HCT116 (cell line): ENCODE results near the gene IFI16. TPM values are rescaled to one million over a fixed set of nuclear protein-coding genes. Genes with fewer than 3 reads are reported as not detected.

Source experiments
- ATAC-seq: fragments of 200-7000 bp; cut with Tn5 transposase; 2 replicates; pipeline ENCODE4 v1.9.1; 2020; ENCODE audit warnings: mild to moderate bottlenecking, moderate library complexity
- BruUV-seq: library from RNA; stranded (reverse); fragments of 400-500 nt; replicated peaks from 2 replicates; lab custom pipeline; 2021; lab: Mats Ljungman, UMichigan
- CTCF ChIA-PET: fragments of 300-600 bp; sonication (Branson Sonifier 250); formaldehyde crosslinking; loops from one replicate; lab custom pipeline; 2021; ENCODE audit warnings: antibody characterized with exemption; lab: Charles Lee
- POLR2A ChIA-PET: fragments of 300-600, 350-600 bp; sonication (Branson Sonifier 250); formaldehyde crosslinking; loops from one replicate; lab custom pipeline; 2021; ENCODE audit warnings: antibody characterized with exemption; lab: Charles Lee
- RAD21 ChIA-PET, 2 experiments: fragments of 300-600 bp; sonication (Branson Sonifier 250); formaldehyde crosslinking; loops; one replicate each; lab custom pipeline; 2023; ENCODE audit warnings: low total read pairs in 2 of 2; ENCODE audit not compliant: uncharacterized antibody in 2 of 2, unreplicated experiment in 2 of 2, low non-redundant PET in 1 of 2; lab: Charles Lee
- DNase-seq: peaks from one replicate; pipeline ENCODE4 v3.0.0-alpha.2; 2010; ENCODE audit warnings: low read depth, low spot score
- H2AFZ ChIP-seq: fragments of 200-600 bp; shearing (Covaris generic), sonication (generic); 2 replicates; pipeline ENCODE4 v1.6.1; 2017; ENCODE audit warnings: low read depth, mixed run types, mixed read lengths, antibody characterized with exemption, low read length; ENCODE audit not compliant: poor library complexity, severe bottlenecking
- H3K27ac ChIP-seq: 2 replicates; pipeline ENCODE4 v1.5.1; 2012; ENCODE audit warnings: low read depth, low read length
- H3K27me3 ChIP-seq: fragments of 200-600 bp; sonication (generic); 2 replicates; pipeline ENCODE4 v1.6.1; 2016; ENCODE audit warnings: mixed run types, low read length, mixed read lengths; ENCODE audit not compliant: insufficient read depth
- H3K36me3 ChIP-seq, 2 experiments: fragments of 200-500 bp in 1 of 2; fragments of 200-600 bp in 1 of 2; sonication (Bioruptor generic) in 1 of 2; sonication (generic) in 1 of 2; 2 replicates each; pipeline versions ENCODE4 v1.5.1 to v1.6.1; 2014 to 2016; ENCODE audit warnings: low read length in 2 of 2, inconsistent platforms in 1 of 2, mixed read lengths in 1 of 2, mixed run types in 1 of 2; ENCODE audit not compliant: insufficient read depth in 2 of 2, control insufficient read depth in 1 of 2
- H3K4me1 ChIP-seq, 2 experiments: fragments of 200-600 bp in 1 of 2; sonication (generic) in 1 of 2; 2 replicates each; pipeline versions ENCODE4 v1.5.1 to v1.6.1; 2012 to 2017; ENCODE audit warnings: low read length in 2 of 2, inconsistent platforms in 1 of 2, mild to moderate bottlenecking in 1 of 2, mixed read lengths in 1 of 2, mixed run types in 1 of 2, moderate library complexity in 1 of 2; ENCODE audit not compliant: insufficient read depth in 2 of 2, control insufficient read depth in 1 of 2
- H3K4me2 ChIP-seq: fragments of 200-600 bp; sonication (generic); 2 replicates; pipeline ENCODE4 v1.6.1; 2017; ENCODE audit warnings: mixed run types, low read length, mixed read lengths
- H3K4me3 ChIP-seq, 2 experiments: fragments of 200-600 bp in 1 of 2; sonication (generic) in 1 of 2; replicated peaks in 1 of 2; 2 replicates each; pipeline ENCODE4 v1.5.1; 2011 to 2016; ENCODE audit warnings: low read length in 2 of 2, control low read depth in 1 of 2, low read depth in 1 of 2, mild to moderate bottlenecking in 1 of 2, mixed read lengths in 1 of 2, mixed run types in 1 of 2
- H3K79me2 ChIP-seq: fragments of 200-600 bp; sonication (generic); 2 replicates; pipeline ENCODE4 v1.6.1; 2017; ENCODE audit warnings: mild to moderate bottlenecking, mixed run types, low read length, moderate library complexity, mixed read lengths; ENCODE audit not compliant: insufficient read depth
- H3K9ac ChIP-seq: fragments of 200-600 bp; sonication (generic); 2 replicates; pipeline ENCODE4 v1.6.1; 2016; ENCODE audit warnings: low read length, mixed read lengths
- H3K9me2 ChIP-seq: fragments of 200-600 bp; sonication (generic), shearing (Covaris generic); 2 replicates; pipeline ENCODE4 v1.6.1; 2017; ENCODE audit warnings: mixed run types, mild to moderate bottlenecking, moderate library complexity; ENCODE audit not compliant: insufficient read depth
- H3K9me3 ChIP-seq, 2 experiments: fragments of 200-500 bp in 1 of 2; fragments of 200-600 bp in 1 of 2; sonication (Bioruptor generic) in 1 of 2; sonication (generic) in 1 of 2; 2 replicates each; pipeline ENCODE4 v1.6.1; 2014 to 2017; ENCODE audit warnings: low read length in 2 of 2, mixed read lengths in 2 of 2, inconsistent platforms in 1 of 2, low read depth in 1 of 2, mild to moderate bottlenecking in 1 of 2, mixed run types in 1 of 2, moderate library complexity in 1 of 2; ENCODE audit not compliant: control insufficient read depth in 1 of 2, insufficient read depth in 1 of 2
- H4K20me1 ChIP-seq: fragments of 200-600 bp; sonication (generic), shearing (Covaris generic); 2 replicates; pipeline ENCODE4 v1.6.1; 2017; ENCODE audit warnings: mixed run types, mild to moderate bottlenecking, moderate library complexity; ENCODE audit not compliant: insufficient read depth
- ATF3 ChIP-seq: IDR thresholded peaks from 2 replicates; pipeline ENCODE4 v1.6.1; 2012
- CBX3 ChIP-seq: IDR thresholded peaks from 2 replicates; pipeline ENCODE4 v1.6.1; 2012; ENCODE audit warnings: low read depth
- CEBPB ChIP-seq: IDR thresholded peaks from 2 replicates; pipeline ENCODE4 v1.6.1; 2012; ENCODE audit warnings: low read depth
- EZH2phosphoT487 ChIP-seq: fragments of 200-600 bp; IDR thresholded peaks from 2 replicates; pipeline ENCODE4 v1.6.1; 2018; ENCODE audit warnings: antibody characterized with exemption, borderline replicate concordance
- POLR2A ChIP-seq: IDR thresholded peaks from 2 replicates; pipeline ENCODE4 v1.7.0; 2011; ENCODE audit warnings: borderline replicate concordance; ENCODE audit not compliant: insufficient read depth, insufficient read length; ENCODE audit errors: extremely low read depth
- POLR2AphosphoS5 ChIP-seq: IDR thresholded peaks from 2 replicates; pipeline ENCODE4 v1.6.1; 2011; ENCODE audit warnings: mild to moderate bottlenecking, low read depth, low read length, moderate library complexity
- SIN3A ChIP-seq: IDR thresholded peaks from 2 replicates; pipeline ENCODE4 v1.6.1; 2012; ENCODE audit warnings: low read depth
- SRF ChIP-seq: IDR thresholded peaks from 2 replicates; pipeline ENCODE4 v1.6.1; 2012; ENCODE audit warnings: low read depth
- intact Hi-C: fragments of 100-400 bp; cut with micrococcal nuclease; formaldehyde crosslinking; loops from 2 replicates; pipeline ENCODE4 v1.10.0; 2022
- total RNA-seq: library from RNA; stranded (reverse); gene quantifications from one replicate; pipeline ENCODE4 v1.2.1, GENCODE V29; 2021; ENCODE audit not compliant: unreplicated experiment

IFI16 gene
- total RNA-seq, 1 experiment from 2014 or later, result 1.6 TPM

- no peak for DNase-seq
- no peaks in the 10 kb centered on the region for H3K79me2 ChIP-seq
- POLR2A ChIA-PET, result no interaction called here
- no TSS peak for BruUV-seq
- no peak overlapping the region for H3K4me3 ChIP-seq
- H3K27ac ChIP-seq, result no peak overlapping the region
- H2AFZ ChIP-seq, result no peak overlapping the region
- H3K4me2 ChIP-seq, result no peak overlapping the region
- intact Hi-C loops, result no loop called here
- H4K20me1 ChIP-seq, result no peaks in the 10 kb centered on the region
- no peaks in the 10 kb centered on the region for H3K27me3 ChIP-seq
- TF ChIP-seq CEBPB (no peak), EZH2phosphoT487 (no peak), CBX3 (no peak), ATF3 (no peak), POLR2A (no peak)
- ATAC-seq, result no peak
- RAD21 ChIA-PET, result no interaction called here
- H3K4me1 ChIP-seq, result no peaks in the 10 kb centered on the region
- CTCF ChIA-PET, result no interaction called here
- no peaks in the 10 kb centered on the region for H3K36me3 ChIP-seq
- no peak overlapping the region for H3K9ac ChIP-seq
- H3K9me3 ChIP-seq, result no peaks in the 10 kb centered on the region
- H3K9me2 ChIP-seq, result no peaks in the 10 kb centered on the region
These were observed 25.3 kb upstream of the IFI16 start for GRCh38 chr1:158984386-158984785.

- Histone ChIP-seq H3K4me3 (no peak overlapping the region), H3K36me3 (no peaks in the 10 kb centered on the region), H3K27me3 (no peaks in the 10 kb centered on the region), H3K4me2 (no peak overlapping the region), H4K20me1 (no peaks in the 10 kb centered on the region), H3K27ac (no peak overlapping the region), H3K9me3 (no peaks in the 10 kb centered on the region), H3K9ac (no peak overlapping the region), H2AFZ (no peak overlapping the region), H3K9me2 (no peaks in the 10 kb centered on the region), H3K4me1 (no peaks in the 10 kb centered on the region), H3K79me2 (no peaks in the 10 kb centered on the region)
- RAD21 ChIA-PET, result no interaction called here
- no peak for TF ChIP-seq POLR2AphosphoS5
- TF ChIP-seq SRF, result no peak
- no peak for TF ChIP-seq ATF3
- no peak for TF ChIP-seq SIN3A
- no peak for TF ChIP-seq POLR2A
- POLR2A ChIA-PET, result no interaction called here
- no TSS peak for BruUV-seq
- ATAC-seq, result no peak
- CTCF ChIA-PET, result no interaction called here
- no peak for DNase-seq
- intact Hi-C loops, result no loop called here
These were observed 20.3 kb upstream of the IFI16 start for GRCh38 chr1:158989424-158989823.
